ENCODE measurements around the gene CHFR.
"Not testable (repeated sequence)": the region's sequence is repeated elsewhere in the genome, so short reads cannot be mapped to it uniquely, and the experiment has no call there.

CHFR gene

DNA sequence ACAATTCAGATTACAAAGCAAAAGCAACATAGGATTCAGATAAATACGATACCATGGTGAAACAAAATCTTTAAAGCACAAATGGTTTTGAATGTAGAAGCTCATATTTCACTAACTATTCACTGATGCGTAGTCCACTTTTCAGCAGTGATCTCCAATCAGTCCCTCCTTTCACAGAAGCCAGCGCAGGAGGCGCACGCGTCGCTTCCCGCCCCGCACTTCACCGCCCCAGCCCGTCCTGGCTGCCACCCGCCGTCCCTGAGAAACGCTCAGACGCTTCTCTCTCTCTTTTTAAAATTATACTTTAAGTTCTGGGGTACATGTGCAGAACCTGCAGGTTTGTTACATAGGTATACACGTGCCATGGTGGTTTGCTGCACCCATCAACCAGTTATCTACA, 19.8 kb upstream of the CHFR start:
- H3K36me3 Mint-ChIP-seq (ENCODE audit: low read depth), result peaks cover 30% of the 10 kb centered on the region
- peak overlapping the region; percentile 18 for H3K4me3 Mint-ChIP-seq
- DNase-seq, result no peak
- H3K27me3 Mint-ChIP-seq, result no peaks in the 10 kb centered on the region
- H3K4me1 Mint-ChIP-seq (ENCODE audit: low read depth), result peaks cover 25% of the 10 kb centered on the region
- H3K9me3 Mint-ChIP-seq, result peaks cover 11% of the 10 kb centered on the region
- no peak overlapping the region for H3K27ac Mint-ChIP-seq

DNA sequence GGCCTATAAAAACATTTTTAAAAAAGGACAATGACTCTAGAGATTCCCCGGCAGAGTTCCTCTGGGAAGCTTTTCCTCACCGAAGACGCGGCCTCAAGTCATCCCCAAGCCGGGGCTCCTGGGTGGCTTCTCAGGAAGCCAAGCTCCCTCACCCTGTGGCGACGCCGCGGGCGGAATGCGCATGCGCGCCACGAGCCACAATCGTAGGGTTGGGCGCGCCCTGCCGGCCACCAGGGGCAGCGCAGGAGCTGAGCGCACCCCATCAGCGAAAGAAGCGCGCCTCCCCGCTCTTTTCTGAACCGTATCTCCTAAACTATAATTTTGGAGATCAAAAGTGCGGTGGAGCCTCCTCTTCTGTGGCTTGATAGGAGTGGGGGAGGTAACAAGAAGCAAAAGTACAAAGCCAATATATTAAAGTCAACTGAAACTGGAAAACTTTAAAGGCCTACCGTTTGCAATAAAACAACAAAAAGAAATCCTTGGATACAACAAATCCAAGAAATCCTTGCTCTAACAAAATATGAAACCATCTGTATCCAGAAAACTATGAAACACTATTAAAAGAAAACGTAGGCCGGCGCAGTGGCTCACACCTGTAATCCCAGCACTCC, 17.4 kb upstream of the CHFR start:
- Mint-ChIP-seq H3K27ac (peak overlapping the region; percentile 79), H3K27me3 (no peaks in the 10 kb centered on the region), H3K9me3 (peaks cover 2% of the 10 kb centered on the region), H3K4me1 (ENCODE audit: low read depth) (peaks cover 25% of the 10 kb centered on the region), H3K36me3 (ENCODE audit: low read depth) (peaks cover 12% of the 10 kb centered on the region), H3K4me3 (peak overlapping the region; percentile 53)
- DNase-seq, result peak; percentile 95

DNA sequence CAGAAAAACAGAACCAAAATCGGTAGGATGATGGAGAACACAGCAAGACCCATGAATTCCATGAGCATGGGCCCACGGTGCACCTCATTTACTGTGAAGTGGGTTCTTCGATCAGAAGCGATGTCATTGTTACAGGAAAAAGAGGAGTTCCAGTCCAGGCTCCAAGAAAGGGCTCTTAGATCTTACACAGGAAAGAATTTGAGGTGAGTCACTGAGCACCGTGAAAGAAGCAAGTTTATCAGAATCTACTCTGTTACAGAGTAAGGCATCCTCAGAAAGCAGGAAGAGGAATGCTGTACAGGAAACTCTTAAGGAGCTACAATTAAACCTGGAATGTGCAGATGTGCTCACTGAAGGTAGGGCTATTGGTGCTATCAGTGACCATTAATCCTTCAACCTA, 11.6 kb upstream of the CHFR start:
- no peaks in the 10 kb centered on the region for H3K9me3 Mint-ChIP-seq
- H3K4me1 Mint-ChIP-seq (ENCODE audit: low read depth), result peaks cover 5% of the 10 kb centered on the region
- no peak for DNase-seq
- no peaks in the 10 kb centered on the region for H3K36me3 Mint-ChIP-seq (ENCODE audit: low read depth)
- no peaks in the 10 kb centered on the region for H3K27me3 Mint-ChIP-seq
- H3K27ac Mint-ChIP-seq, result no peak overlapping the region
- no peak overlapping the region for H3K4me3 Mint-ChIP-seq

DNA sequence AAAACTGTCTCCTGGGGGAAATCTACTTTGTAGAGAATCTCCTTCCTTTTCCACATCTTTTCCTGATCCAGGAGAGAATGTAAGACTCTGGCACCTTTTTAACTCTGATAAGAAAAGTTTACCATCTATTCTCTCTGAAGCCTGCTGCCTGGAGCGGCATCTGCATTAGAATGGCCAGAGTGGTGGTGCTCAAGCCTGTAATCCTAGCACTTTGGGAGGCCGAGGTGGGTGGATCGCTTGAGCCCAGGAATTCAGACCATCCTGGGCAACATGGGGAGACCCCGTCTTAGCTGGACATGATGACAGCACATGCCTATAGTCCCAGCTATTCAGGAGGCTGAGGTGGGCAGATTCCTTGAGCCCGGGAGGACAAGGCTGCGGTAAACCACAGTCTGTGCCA, 1.4 kb upstream of the CHFR start:
- Mint-ChIP-seq H3K9me3 (peaks cover 3% of the 10 kb centered on the region), H3K36me3 (ENCODE audit: low read depth) (peaks cover 35% of the 10 kb centered on the region), H3K27me3 (no peaks in the 10 kb centered on the region), H3K27ac (peak overlapping the region; percentile 100), H3K4me1 (ENCODE audit: low read depth) (peaks cover 29% of the 10 kb centered on the region), H3K4me3 (peak overlapping the region; percentile 99)
- DNase-seq, result no peak

DNA sequence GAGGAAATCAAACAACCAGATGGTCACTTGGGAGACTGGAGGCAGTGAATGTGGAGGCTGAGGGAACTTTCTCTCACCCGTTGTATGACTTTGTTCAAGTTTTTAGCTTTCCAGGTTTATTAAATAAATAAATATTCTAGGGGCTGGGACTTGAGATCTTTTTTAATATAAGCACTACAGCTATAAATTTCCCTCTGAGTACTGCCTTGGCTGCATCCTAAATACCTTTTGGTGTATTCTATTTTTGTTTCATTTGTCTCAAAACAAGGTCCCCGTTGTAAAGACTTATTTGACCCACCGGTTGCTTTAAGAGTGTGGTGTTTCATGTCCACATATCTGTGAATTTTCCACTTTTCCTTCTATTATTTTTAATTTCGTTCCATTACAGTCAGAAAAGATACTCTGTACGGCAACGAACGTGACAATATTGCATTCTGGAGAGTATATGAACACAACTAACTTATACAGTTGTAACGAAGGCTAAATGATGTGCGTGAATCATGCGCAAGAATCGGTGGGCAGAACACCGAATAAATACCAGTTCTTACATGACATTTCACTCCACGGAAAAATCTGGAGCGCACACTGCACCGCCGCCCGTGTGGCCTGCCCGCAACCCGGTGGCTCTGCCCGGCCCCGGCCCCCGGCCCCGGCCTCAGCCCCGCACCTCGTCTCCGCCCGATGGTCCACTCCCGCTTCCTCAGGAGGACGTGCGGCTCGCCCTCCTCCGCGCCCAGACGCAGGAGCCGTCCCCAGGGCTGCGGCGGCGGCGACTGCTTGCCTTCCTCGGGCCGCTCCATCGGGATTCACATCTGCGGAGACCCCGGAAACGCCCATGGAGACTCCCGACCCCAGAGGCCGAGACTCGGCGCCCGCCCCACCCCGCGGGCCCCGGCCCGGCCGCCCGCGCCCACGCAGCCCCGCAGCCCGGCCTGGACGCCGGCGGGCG, 602 bp downstream of the CHFR start:
- Mint-ChIP-seq H3K36me3 (ENCODE audit: low read depth) (peaks cover 56% of the 10 kb centered on the region), H3K9me3 (peaks cover 3% of the 10 kb centered on the region), H3K27ac (peak overlapping the region; percentile 85), H3K27me3 (no peaks in the 10 kb centered on the region), H3K4me1 (ENCODE audit: low read depth) (peaks cover 44% of the 10 kb centered on the region), H3K4me3 (peak overlapping the region; percentile 99)
- DNase-seq, result no peak

DNA sequence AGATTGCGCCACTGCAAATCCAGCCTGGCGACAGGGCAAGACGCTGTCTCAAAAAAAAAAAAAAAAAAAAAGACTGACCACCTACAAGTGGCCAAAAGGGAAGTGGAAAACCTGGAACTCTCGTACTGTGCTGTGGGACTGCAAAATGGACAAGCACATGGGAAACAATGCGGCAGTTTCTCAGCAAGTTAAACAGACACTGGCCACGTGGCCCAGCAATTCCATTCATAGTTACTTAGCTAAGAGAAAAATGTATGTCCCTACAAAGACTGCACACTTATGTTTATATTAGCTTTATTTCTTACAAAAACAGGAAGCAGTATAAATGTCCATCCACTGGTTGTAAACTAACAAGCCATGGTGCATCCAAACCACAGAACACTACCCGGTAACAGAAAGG, 5.6 kb downstream of the CHFR start:
- Mint-ChIP-seq H3K4me3 (no peak overlapping the region), H3K9me3 (peaks cover 3% of the 10 kb centered on the region), H3K36me3 (ENCODE audit: low read depth) (peaks cover 82% of the 10 kb centered on the region), H3K4me1 (ENCODE audit: low read depth) (peaks cover 41% of the 10 kb centered on the region), H3K27ac (peak overlapping the region; percentile 33), H3K27me3 (no peaks in the 10 kb centered on the region)
- no peak for DNase-seq

DNA sequence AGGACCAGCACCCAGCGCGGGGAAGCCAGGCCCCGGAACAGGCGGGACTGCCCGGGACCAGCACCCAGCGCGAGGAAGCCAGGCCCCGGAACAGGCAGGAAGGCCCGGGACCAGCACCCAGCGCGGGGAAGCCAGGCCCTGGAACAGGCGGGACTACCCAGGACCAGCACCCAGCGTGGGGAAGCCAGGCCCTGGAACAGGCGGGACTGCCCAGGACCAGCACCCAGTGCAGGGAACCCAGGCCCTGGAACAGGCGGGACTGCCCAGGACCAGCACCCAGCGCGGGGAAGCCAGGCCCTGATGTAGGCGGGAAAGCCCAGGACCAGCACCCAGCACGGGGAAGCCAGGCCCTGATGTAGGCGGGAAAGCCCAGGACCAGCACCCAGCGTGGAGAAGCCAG, 12.8 kb downstream of the CHFR start:
- Mint-ChIP-seq H3K36me3 (ENCODE audit: low read depth) (peaks cover 80% of the 10 kb centered on the region), H3K4me1 (ENCODE audit: low read depth) (peaks cover 18% of the 10 kb centered on the region)
- not testable (repeated sequence) for H3K27ac Mint-ChIP-seq, H3K9me3 Mint-ChIP-seq, H3K4me3 Mint-ChIP-seq, DNase-seq, H3K27me3 Mint-ChIP-seq

DNA sequence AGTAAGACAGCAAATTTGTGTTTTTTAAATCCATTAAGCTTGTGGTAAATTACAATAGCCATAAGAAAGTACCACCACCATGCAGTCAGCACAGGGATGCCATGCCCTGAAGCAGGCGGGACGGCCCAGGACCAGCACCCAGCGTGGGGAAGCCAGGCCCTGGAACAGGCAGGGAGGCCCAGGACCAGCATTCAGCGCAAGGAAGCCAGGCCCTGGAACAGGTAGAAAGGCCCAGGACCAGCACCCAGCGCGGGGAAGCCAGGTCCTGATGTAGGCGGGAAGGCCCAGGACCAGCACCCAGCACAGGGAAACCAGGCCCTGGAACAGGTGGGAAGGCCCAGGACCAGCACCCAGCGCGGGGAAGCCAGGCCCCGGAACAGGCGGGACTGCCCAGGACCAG, 13.2 kb downstream of the CHFR start:
- H3K27ac Mint-ChIP-seq, result peak overlapping the region; percentile 83
- peaks cover 80% of the 10 kb centered on the region for H3K36me3 Mint-ChIP-seq (ENCODE audit: low read depth)
- no peak overlapping the region for H3K4me3 Mint-ChIP-seq
- no peaks in the 10 kb centered on the region for H3K27me3 Mint-ChIP-seq
- DNase-seq, result no peak
- H3K4me1 Mint-ChIP-seq (ENCODE audit: low read depth), result peaks cover 18% of the 10 kb centered on the region
- no peaks in the 10 kb centered on the region for H3K9me3 Mint-ChIP-seq

DNA sequence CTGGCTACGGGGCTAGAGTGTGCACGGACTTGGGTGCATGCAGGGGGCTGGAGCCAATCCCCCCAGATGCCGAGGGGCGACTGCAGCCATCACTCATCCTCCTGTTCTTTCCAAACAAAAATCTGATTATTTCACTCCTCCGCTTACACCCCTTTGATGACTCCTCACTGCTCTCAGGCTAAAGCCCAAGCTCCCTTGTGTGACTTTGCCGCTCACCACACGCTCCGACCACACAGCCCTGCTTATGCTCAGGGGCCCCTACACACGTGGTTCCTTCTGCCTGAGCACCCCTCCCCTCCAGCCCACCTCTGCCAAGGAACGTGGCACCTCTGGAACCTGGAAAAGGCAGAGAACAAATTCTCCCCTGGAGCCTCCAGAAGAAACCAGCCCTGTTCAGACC, 13.7 kb downstream of the CHFR start:
- no peaks in the 10 kb centered on the region for H3K27me3 Mint-ChIP-seq
- DNase-seq, result no peak
- H3K4me3 Mint-ChIP-seq, result no peak overlapping the region
- peaks cover 18% of the 10 kb centered on the region for H3K4me1 Mint-ChIP-seq (ENCODE audit: low read depth)
- peaks cover 79% of the 10 kb centered on the region for H3K36me3 Mint-ChIP-seq (ENCODE audit: low read depth)
- no peaks in the 10 kb centered on the region for H3K9me3 Mint-ChIP-seq
- peak overlapping the region; percentile 83 for H3K27ac Mint-ChIP-seq

DNA sequence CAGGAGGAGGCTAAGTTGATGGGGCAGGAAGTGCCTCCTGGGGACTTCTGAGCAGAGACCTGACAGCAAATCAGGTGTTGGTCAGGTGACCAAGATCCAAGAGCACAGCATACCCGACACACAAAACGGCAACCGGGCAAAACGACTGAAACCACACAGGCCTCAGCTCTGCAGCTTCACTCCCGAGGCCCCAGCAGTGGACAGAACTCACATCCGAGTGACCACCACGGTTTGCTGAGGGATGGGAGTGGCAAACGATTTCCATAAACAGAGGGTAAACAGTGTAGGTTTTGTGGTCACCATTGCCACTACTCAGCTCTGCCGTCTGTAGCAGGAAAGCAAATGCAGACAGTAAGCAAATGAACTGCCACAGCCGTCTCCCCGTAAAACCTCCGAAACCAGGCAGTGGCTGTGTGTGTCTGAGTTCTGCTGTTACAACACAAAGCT, 14.4 kb downstream of the CHFR start:
- no peaks in the 10 kb centered on the region for H3K27me3 Mint-ChIP-seq
- H3K4me1 Mint-ChIP-seq (ENCODE audit: low read depth), result peaks cover 19% of the 10 kb centered on the region
- peak overlapping the region; percentile 18 for H3K4me3 Mint-ChIP-seq
- no peak for DNase-seq
- peak overlapping the region; percentile 72 for H3K27ac Mint-ChIP-seq
- no peaks in the 10 kb centered on the region for H3K9me3 Mint-ChIP-seq
- H3K36me3 Mint-ChIP-seq (ENCODE audit: low read depth), result peaks cover 83% of the 10 kb centered on the region

DNA sequence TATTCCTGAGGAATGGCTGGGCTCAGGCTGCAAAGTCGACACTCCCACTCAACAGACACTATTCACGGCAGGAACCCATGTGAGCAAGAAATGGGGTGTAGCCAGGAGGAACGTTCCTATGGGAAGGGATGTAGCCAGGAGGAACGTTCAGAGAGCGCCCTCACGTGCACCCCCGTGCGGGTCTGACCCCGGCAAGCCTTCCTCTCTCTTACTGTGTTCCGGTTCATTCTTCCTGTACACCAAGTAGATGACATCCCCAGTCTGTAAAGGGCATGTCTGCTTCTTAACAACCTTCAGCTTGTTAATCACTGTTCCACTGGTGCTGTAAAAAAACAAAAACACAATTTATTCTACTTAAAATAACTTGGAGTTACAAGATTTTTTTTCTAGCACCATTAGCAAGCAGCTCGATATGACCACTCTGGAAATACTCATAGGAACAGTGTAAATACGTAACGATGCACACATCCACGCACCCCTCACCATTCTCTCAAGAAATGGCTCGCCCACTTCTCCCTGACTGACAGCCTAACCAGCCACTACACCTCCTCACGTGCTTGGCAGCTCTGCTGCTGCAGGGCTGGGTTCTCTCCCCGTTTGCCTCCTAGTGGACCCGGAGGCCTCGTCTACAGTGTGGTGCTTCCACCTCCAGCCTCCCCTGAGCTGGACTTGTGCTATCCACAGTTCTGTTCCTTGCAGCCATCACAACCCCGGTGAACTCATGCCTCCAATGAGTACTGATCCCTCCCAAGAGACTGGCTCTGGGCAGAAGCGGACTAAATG, 15.1 kb downstream of the CHFR start:
- Mint-ChIP-seq H3K4me1 (ENCODE audit: low read depth) (peaks cover 25% of the 10 kb centered on the region), H3K36me3 (ENCODE audit: low read depth) (peaks cover 83% of the 10 kb centered on the region), H3K27ac (peak overlapping the region; percentile 72), H3K4me3 (no peak overlapping the region), H3K27me3 (no peaks in the 10 kb centered on the region), H3K9me3 (no peaks in the 10 kb centered on the region)
- no peak for DNase-seq

DNA sequence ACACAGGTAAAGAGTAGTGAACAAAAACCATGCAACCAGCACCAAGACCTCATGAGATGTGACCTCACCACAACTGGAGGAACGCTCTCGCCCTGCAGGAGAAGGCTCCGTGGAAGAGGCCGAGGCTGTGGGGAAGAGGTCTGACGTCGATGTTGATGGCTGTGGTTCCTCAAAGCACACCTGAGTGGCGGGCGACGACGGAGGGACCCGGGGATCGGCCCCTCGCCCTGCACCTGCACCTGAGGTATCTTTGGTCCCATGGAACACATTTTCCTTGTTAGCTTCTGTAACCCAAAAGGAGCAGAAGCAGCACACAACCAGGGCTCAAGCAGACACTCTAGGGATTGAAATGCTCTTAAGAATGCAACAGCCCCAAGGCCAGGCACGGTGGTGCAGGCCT, 17.9 kb downstream of the CHFR start:
- Mint-ChIP-seq H3K27ac (no peak overlapping the region), H3K4me3 (no peak overlapping the region), H3K27me3 (no peaks in the 10 kb centered on the region), H3K36me3 (ENCODE audit: low read depth) (peaks cover 83% of the 10 kb centered on the region), H3K9me3 (no peaks in the 10 kb centered on the region), H3K4me1 (ENCODE audit: low read depth) (peaks cover 37% of the 10 kb centered on the region)
- DNase-seq, result no peak

DNA sequence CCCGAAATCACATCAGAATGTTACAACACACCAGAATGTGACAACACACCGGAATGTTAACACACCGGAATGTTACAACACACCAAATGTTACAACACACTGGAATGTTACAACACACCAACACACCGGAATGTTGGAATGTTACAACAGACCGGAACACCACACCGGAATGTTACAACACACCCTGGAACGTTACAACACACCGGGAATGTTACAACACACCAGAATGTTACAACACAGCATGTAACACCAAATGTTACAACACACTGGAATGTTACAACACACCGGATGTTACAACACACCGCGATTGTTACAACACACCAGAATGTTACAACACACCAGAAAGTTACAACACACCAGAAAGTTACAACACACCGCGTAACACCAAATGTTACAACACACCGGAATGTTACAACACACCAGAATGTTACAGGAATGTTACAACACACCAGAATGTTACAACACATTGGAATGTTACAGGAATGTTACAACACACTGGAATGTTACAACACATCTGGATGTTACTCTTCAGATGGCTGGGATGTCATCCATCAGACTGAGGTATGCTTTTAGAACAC, 21.1 kb downstream of the CHFR start:
- DNase-seq, result no peak
- peaks cover 19% of the 10 kb centered on the region for H3K4me1 Mint-ChIP-seq (ENCODE audit: low read depth)
- peak overlapping the region; percentile 69 for H3K27ac Mint-ChIP-seq
- H3K9me3 Mint-ChIP-seq, result no peaks in the 10 kb centered on the region
- H3K4me3 Mint-ChIP-seq, result no peak overlapping the region
- peaks cover 77% of the 10 kb centered on the region for H3K36me3 Mint-ChIP-seq (ENCODE audit: low read depth)
- H3K27me3 Mint-ChIP-seq, result no peaks in the 10 kb centered on the region

DNA sequence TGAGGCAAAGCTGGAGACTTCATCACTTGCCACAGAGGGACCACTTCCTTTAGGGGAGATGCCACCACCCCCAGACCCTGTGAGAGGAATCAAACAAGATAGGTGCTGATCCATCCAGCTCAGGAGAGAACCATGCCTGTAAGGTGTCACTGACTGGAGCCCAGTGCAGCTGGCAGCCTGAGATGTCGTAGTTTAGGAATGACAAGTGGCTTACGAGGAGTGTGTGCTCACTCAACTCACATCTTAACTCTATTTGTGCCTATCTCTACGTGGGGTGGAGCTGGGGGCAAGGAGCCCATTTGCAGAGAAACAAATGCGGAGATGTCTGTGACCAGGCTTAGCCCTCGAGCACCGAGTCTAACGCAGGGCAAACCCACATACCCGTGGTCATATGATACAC, 25.8 kb downstream of the CHFR start:
- peaks cover 13% of the 10 kb centered on the region for H3K4me1 Mint-ChIP-seq (ENCODE audit: low read depth)
- no peak for DNase-seq
- no peak overlapping the region for H3K27ac Mint-ChIP-seq
- H3K9me3 Mint-ChIP-seq, result no peaks in the 10 kb centered on the region
- H3K36me3 Mint-ChIP-seq (ENCODE audit: low read depth), result peaks cover 76% of the 10 kb centered on the region
- H3K27me3 Mint-ChIP-seq, result no peaks in the 10 kb centered on the region
- H3K4me3 Mint-ChIP-seq, result no peak overlapping the region
